ENCODE results near the gene CRK.

The CRK gene

DNA sequence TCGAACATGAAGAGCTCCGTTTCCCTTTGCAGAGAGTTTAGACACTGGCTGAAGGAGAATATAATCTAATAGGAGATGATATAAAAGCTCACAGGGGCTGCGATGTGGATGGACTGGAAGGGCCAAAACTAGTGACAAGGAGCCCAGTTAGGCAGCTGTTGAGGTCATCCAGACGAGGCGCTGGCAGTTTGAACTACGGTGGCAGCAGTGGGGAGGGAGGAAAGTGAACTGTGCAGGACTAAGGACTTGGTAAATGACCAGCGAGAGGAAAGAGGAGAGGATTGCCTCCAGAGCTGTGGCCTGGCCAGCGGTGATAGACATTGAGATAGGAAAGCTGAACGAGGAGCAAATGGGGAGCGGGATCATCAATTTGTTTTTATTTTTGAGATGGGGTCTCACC is 41.4 kb downstream of the CRK start:
- in situ Hi-C loops (cut with MboI; ENCODE audit: low pct_unique_long_range_greater_than_20kb, low sequenced_read_pairs, unreplicated experiment), result no loop called here
- no peak for DNase-seq (ENCODE audit: low spot score)
- TF ChIP-seq, protein P1, sequence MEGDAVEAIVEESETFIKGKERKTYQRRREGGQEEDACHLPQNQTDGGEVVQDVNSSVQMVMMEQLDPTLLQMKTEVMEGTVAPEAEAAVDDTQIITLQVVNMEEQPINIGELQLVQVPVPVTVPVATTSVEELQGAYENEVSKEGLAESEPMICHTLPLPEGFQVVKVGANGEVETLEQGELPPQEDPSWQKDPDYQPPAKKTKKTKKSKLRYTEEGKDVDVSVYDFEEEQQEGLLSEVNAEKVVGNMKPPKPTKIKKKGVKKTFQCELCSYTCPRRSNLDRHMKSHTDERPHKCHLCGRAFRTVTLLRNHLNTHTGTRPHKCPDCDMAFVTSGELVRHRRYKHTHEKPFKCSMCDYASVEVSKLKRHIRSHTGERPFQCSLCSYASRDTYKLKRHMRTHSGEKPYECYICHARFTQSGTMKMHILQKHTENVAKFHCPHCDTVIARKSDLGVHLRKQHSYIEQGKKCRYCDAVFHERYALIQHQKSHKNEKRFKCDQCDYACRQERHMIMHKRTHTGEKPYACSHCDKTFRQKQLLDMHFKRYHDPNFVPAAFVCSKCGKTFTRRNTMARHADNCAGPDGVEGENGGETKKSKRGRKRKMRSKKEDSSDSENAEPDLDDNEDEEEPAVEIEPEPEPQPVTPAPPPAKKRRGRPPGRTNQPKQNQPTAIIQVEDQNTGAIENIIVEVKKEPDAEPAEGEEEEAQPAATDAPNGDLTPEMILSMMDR (IDR thresholded peaks at IDR 0.05; ENCODE audit: extremely low read depth, insufficient read depth, missing control alignments), result no peak

GRCh38 chr17:1414001-1414574 is 41.9 kb downstream of the CRK start:
- TF ChIP-seq, protein P1 (IDR thresholded peaks at IDR 0.05; ENCODE audit: extremely low read depth, insufficient read depth, missing control alignments), result no peak
- in situ Hi-C loops (cut with MboI; ENCODE audit: low pct_unique_long_range_greater_than_20kb, low sequenced_read_pairs, unreplicated experiment), result no loop called here
- DNase-seq (ENCODE audit: low spot score), result no peak

DNA sequence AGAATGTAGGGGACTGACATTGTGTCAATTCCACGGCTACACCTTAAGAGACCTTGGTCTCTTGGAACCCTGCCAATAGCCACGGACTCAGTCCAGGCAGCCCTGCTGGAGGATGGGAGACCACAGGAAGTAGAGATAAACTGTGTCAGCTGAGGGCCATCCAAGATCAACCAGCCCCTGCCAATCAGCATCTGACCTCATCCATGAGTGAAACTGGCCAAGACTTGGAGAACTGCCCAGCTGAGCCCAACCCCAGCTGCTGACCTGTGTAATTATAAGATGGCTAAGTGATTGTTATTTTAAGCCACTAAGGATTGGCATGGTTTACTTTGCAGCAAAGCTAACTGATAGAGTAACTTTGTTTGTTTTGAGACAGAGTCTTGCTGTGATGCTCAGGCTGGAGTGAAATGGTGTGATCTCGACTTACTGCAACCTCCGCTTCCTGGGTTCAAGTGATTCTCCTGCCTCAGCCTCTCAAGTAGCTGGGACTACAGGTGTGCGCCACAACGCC is 42.7 kb downstream of the CRK start:
- in situ Hi-C loops (cut with MboI; ENCODE audit: low pct_unique_long_range_greater_than_20kb, low sequenced_read_pairs, unreplicated experiment), result no loop called here
- DNase-seq (ENCODE audit: low spot score), result no peak
- TF ChIP-seq, protein P1 (IDR thresholded peaks at IDR 0.05; ENCODE audit: extremely low read depth, insufficient read depth, missing control alignments), result no peak

GRCh38 chr17:1412185-1413110 is 43.6 kb downstream of the CRK start:
- TF ChIP-seq, protein P1 (IDR thresholded peaks at IDR 0.05; ENCODE audit: extremely low read depth, insufficient read depth, missing control alignments), result no peak
- in situ Hi-C loops (cut with MboI; ENCODE audit: low pct_unique_long_range_greater_than_20kb, low sequenced_read_pairs, unreplicated experiment), result no loop called here
- DNase-seq (ENCODE audit: low spot score), result no peak

DNA sequence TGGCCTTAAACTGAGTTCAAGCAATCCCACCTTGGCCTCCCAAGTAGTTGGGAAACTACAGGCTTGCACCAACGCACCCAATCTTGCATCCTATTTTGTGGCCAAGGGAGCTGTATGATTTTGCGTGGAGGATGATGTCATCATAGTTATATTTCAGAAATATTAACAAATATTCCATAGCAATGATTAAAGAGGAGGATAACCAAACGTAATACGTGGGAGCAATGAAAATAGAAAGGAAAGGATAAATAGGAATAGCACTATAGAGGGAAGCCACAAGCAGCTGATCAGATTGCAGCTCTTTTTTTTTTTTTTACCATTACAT is 53.8 kb downstream of the CRK start:
- in situ Hi-C loops (cut with MboI; ENCODE audit: low pct_unique_long_range_greater_than_20kb, low sequenced_read_pairs, unreplicated experiment), result no loop called here
- TF ChIP-seq, protein P1 (IDR thresholded peaks at IDR 0.05; ENCODE audit: extremely low read depth, insufficient read depth, missing control alignments), result no peak
- no peak for DNase-seq (ENCODE audit: low spot score)

- TF ChIP-seq, protein P1 (IDR thresholded peaks at IDR 0.05; ENCODE audit: extremely low read depth, insufficient read depth, missing control alignments), result no peak
- DNase-seq (ENCODE audit: low spot score), result peak; percentile 97
- in situ Hi-C loops (cut with MboI; ENCODE audit: low pct_unique_long_range_greater_than_20kb, low sequenced_read_pairs, unreplicated experiment), result no loop called here
These were observed 56.1 kb downstream of the CRK start, which contains the start of gene YWHAE for GRCh38 chr17:1399679-1400512. Gene YWHAE, minus strand, starts transcription at chr17:1400222. Its CDS starts 112 bp downstream, at chr17:1400110.
